B cell (primary cell): Measurements from ENCODE around the gene TCF12. TPM values are rescaled to one million over a fixed set of nuclear protein-coding genes. Genes with fewer than 3 reads are reported as not detected.
"Not testable (repeated sequence)": the region's sequence is repeated elsewhere in the genome, so short reads cannot be mapped to it uniquely, and the experiment has no call there.

Experiments used
- ATAC-seq: fragments of 200-7000 bp; cut with Tn5 transposase; one replicate; pipeline ENCODE4 v1.10.0; 2021; ENCODE audit warnings: low read depth, mild to moderate bottlenecking, moderate number of reproducible peaks, moderate library complexity
- CTCF ChIA-PET: fragments of 350-600 bp; sonication (Branson Sonifier 250); formaldehyde crosslinking; loops from one replicate; lab custom pipeline; 2021; ENCODE audit warnings: antibody characterized with exemption, inconsistent platforms; lab: Charles Lee
- POLR2A ChIA-PET: fragments of 350-600 bp; sonication (Branson Sonifier 250); formaldehyde crosslinking; loops from one replicate; lab custom pipeline; 2021; ENCODE audit warnings: antibody characterized with exemption; lab: Charles Lee
- DNase-seq: peaks from one replicate; pipeline ENCODE4 v3.0.0; 2013
- H2AFZ ChIP-seq: 2 replicates; pipeline ENCODE4 v1.6.1; 2012; ENCODE audit warnings: mild to moderate bottlenecking, low read depth, low read length; ENCODE audit not compliant: insufficient read depth, poor library complexity, severe bottlenecking
- H3K27ac ChIP-seq, 2 donors: 1 replicate in 1 of 2; 2 replicates in 1 of 2; pipeline ENCODE4 v1.5.1; 2012 to 2013; ENCODE audit warnings: low read length in 2 of 2, mild to moderate bottlenecking in 2 of 2, moderate library complexity in 1 of 2
- H3K27me3 ChIP-seq, 4 experiments: fragments of 200-600 bp in 1 of 4; sonication (generic) in 1 of 4; replicated peaks in 1 of 4; 1 replicate in 2 of 4; 2 replicates in 2 of 4; pipeline versions ENCODE4 v1.6.1 to v1.7.0; 2013 to 2016; ENCODE audit warnings: low read length in 3 of 4, mild to moderate bottlenecking in 2 of 4, mixed read lengths in 1 of 4, moderate library complexity in 1 of 4; ENCODE audit not compliant: insufficient read depth in 4 of 4, control insufficient read depth in 3 of 4; ENCODE audit errors: control extremely low read depth in 1 of 4
- H3K36me3 ChIP-seq, 2 experiments: replicated peaks in 1 of 2; 1 replicate in 1 of 2; 2 replicates in 1 of 2; pipeline versions ENCODE4 v1.6.1 to v1.7.1; 2013; ENCODE audit warnings: low read length in 1 of 2; ENCODE audit not compliant: insufficient read depth in 2 of 2, control insufficient read depth in 1 of 2; ENCODE audit errors: control extremely low read depth in 1 of 2, extremely low read depth in 1 of 2
- H3K4me1 ChIP-seq, 2 donors: fragments of 200-600 bp in 1 of 2; sonication (generic) in 1 of 2; 1 replicate in 1 of 2; 2 replicates in 1 of 2; pipeline versions ENCODE4 v1.5.1 to v1.6.1; 2013 to 2017; ENCODE audit warnings: low read length in 2 of 2; ENCODE audit not compliant: control insufficient read depth in 2 of 2, insufficient read depth in 2 of 2
- H3K4me2 ChIP-seq: replicated peaks from 2 replicates; pipeline ENCODE3; 2012; ENCODE audit warnings: mild to moderate bottlenecking, low read depth, low read length; ENCODE audit not compliant: poor library complexity, severe bottlenecking
- H3K4me3 ChIP-seq, 5 experiments: fragments of 200-600 bp in 1 of 5; sonication (generic) in 1 of 5; 1 replicate in 3 of 5; 2 replicates in 2 of 5; pipeline versions ENCODE4 v1.5.1 to v1.7.0; 2011 to 2016; ENCODE audit warnings: low read length in 4 of 5, mild to moderate bottlenecking in 4 of 5, low read depth in 2 of 5, control low read depth in 1 of 5, moderate library complexity in 1 of 5; ENCODE audit not compliant: insufficient read depth in 1 of 5; ENCODE audit errors: control extremely low read depth in 1 of 5, extremely low read depth in 1 of 5
- H3K79me2 ChIP-seq: fragments of 200-600 bp; sonication (generic); one replicate; pipeline ENCODE4 v1.6.0; 2016; ENCODE audit warnings: low read length; ENCODE audit not compliant: control insufficient read depth, insufficient read depth
- H3K9ac ChIP-seq: fragments of 200-600 bp; sonication (generic); 2 replicates; pipeline ENCODE4 v1.6.1; 2017; ENCODE audit warnings: mild to moderate bottlenecking, low read length, moderate library complexity
- H3K9me3 ChIP-seq, 3 donors: one replicate each; pipeline versions ENCODE4 v1.6.1 to v1.7.1; 2013; ENCODE audit warnings: low read length in 2 of 3; ENCODE audit not compliant: control insufficient read depth in 2 of 3, insufficient read depth in 1 of 3; ENCODE audit errors: control extremely low read depth in 1 of 3
- H4K20me1 ChIP-seq: 2 replicates; pipeline ENCODE4 v1.6.0; 2012; ENCODE audit warnings: mild to moderate bottlenecking, low read length; ENCODE audit not compliant: insufficient read depth, control insufficient read depth, poor library complexity, severe bottlenecking
- H3K27ac Mint-ChIP-seq: one replicate; pipeline ENCODE4 v1.8.0; 2021; ENCODE audit warnings: mixed read lengths
- H3K27me3 Mint-ChIP-seq: one replicate; pipeline ENCODE4 v1.8.0; 2021; ENCODE audit warnings: mixed read lengths
- H3K4me1 Mint-ChIP-seq: one replicate; pipeline ENCODE4 v1.8.0; 2021; ENCODE audit warnings: mixed read lengths
- H3K4me3 Mint-ChIP-seq: one replicate; pipeline ENCODE4 v1.8.0; 2021; ENCODE audit warnings: mixed read lengths
- H3K9me3 Mint-ChIP-seq: one replicate; pipeline ENCODE4 v1.8.0; 2022; ENCODE audit warnings: mixed read lengths; ENCODE audit not compliant: insufficient read depth
- EZH2 ChIP-seq: IDR thresholded peaks from 2 replicates; pipeline ENCODE4 v1.6.1; 2012; ENCODE audit warnings: borderline replicate concordance, low read depth, mild to moderate bottlenecking, moderate library complexity, low read length; ENCODE audit not compliant: insufficient read depth, poor library complexity, severe bottlenecking
- WGBS: methylation state at CpG from one replicate; pipeline ENCODE4 v1.1.5; 2013; ENCODE audit warnings: missing lambda C conversion rate; ENCODE audit not compliant: insufficient coverage; 5-methylcytosine and 5-hydroxymethylcytosine counted together
- intact Hi-C: fragments of 100-400 bp; cut with micrococcal nuclease; formaldehyde crosslinking; loops from one replicate; pipeline ENCODE4 v1.10.0; 2022
- polyA plus RNA-seq: library from polyadenylated mRNA; depleted of rRNA; stranded (reverse); fragments of >200 nt; gene quantifications from 2 replicates; pipeline ENCODE4 v1.2.3, GENCODE V29; 2012
- total RNA-seq, 2 donors: library from RNA; stranded (reverse); fragments of 120-200 nt in 1 of 2; gene quantifications; 1 replicate in 1 of 2; 2 replicates in 1 of 2; pipeline versions ENCODE4 v1.2.3 to v1.2.4, GENCODE V29; 2013 to 2022
- TF ChIP-seq, protein P1 (sequence below): fragments of 200-600 bp; IDR thresholded peaks from one replicate; pipeline ENCODE4 v1.8.0; 2022; ENCODE audit warnings: antibody characterized with exemption, mild to moderate bottlenecking

The TCF12 gene
- total and polyA plus RNA-seq, 2 donors (not counting 1 experiment from before 2014, with no cell fraction given) = 27.1 to 131 TPM

DNA sequence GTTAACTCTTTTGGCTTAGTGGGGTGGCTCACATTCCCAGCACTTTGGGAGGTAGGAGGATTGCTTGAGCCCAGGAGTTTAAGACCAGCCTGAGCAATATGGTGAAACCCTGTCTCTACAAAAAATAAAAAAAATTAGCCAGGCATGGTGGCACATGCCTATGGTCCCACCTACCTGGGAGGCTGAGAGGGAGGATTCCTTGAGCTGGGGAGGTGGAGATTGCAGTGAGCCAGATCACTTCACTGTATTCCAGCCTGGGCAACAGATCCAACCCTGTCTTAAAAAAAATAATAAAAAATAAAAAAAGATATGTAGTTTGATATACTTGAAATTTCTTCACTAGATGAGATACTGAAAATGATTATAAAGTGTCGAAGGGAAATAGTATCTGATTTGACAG lies 178.8 kb downstream of the TCF12 start:
- ChIA-PET CTCF (no interaction called here), POLR2A (no interaction called here)
- Histone ChIP-seq H3K9ac (no peak overlapping the region), H3K4me1 (peaks cover 12 to 15% of the 10 kb centered on the region in 2 donors), H3K36me3 (peaks cover 2 to 4% of the 10 kb centered on the region in 2 experiments), H3K27me3 (no peaks in the 10 kb centered on the region), H3K4me2 (no peak overlapping the region), H2AFZ (no peak overlapping the region), H3K9me3 (peaks cover 0 to 4% (median 0%) of the 10 kb centered on the region in 3 donors), H3K79me2 (peaks cover 16% of the 10 kb centered on the region), H3K4me3 (no peak overlapping the region), H3K27ac (no peak overlapping the region), H4K20me1 (peaks cover 10% of the 10 kb centered on the region)
- DNase-seq (no peak), ATAC-seq (no peak)
- Mint-ChIP-seq H3K27ac (no peak overlapping the region), H3K4me1 (peaks cover 44% of the 10 kb centered on the region), H3K27me3 (no peaks in the 10 kb centered on the region), H3K4me3 (no peak overlapping the region), H3K9me3 (no peaks in the 10 kb centered on the region)
- intact Hi-C loops = no loop called here
- TF ChIP-seq, protein P1, sequence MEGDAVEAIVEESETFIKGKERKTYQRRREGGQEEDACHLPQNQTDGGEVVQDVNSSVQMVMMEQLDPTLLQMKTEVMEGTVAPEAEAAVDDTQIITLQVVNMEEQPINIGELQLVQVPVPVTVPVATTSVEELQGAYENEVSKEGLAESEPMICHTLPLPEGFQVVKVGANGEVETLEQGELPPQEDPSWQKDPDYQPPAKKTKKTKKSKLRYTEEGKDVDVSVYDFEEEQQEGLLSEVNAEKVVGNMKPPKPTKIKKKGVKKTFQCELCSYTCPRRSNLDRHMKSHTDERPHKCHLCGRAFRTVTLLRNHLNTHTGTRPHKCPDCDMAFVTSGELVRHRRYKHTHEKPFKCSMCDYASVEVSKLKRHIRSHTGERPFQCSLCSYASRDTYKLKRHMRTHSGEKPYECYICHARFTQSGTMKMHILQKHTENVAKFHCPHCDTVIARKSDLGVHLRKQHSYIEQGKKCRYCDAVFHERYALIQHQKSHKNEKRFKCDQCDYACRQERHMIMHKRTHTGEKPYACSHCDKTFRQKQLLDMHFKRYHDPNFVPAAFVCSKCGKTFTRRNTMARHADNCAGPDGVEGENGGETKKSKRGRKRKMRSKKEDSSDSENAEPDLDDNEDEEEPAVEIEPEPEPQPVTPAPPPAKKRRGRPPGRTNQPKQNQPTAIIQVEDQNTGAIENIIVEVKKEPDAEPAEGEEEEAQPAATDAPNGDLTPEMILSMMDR = no peak
- TF ChIP-seq EZH2 = no peak
- WGBS = no CpG with 5 or more reads among the region's 1 CpG

DNA sequence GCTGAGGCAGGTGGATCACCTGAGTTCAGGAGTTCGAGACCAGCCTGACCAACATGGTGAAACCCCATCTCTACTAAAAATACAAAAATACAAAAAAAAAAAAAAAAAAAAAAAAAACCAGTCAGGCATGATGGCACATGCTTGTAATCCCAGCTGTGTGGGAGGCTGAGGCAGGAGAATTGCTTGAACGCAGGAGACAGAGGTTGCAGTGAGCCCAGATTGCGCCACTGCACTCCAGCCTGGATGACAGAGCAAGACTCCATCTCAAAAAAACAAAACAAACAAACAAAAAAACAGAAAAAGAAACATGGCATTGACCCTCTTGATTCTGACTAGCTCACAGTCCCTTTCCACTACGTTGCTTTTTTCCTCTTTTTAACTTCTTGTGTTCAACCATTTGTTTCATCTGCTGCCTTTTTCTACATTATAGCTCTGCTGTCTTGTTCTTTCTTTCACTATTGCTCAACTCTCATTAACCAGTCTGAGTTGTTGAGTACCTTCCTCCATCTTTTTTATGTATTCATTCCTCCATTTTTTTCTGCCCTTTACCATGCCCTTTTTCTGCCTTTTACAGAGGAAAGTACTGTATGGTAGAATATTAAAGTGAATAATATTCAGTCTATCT lies 179.6 kb downstream of the TCF12 start:
- not testable (repeated sequence) for ATAC-seq, H3K4me3 Mint-ChIP-seq, H4K20me1 ChIP-seq

More for the DNA sequence above, 179.6 kb downstream of the TCF12 start:
- Histone ChIP-seq H3K27ac (peak overlapping the region in 1 of 2 donors; percentile 14), H3K4me2 (peak overlapping the region; percentile 13), H3K79me2 (peaks cover 16% of the 10 kb centered on the region), H3K4me1 (peaks cover 18 to 21% of the 10 kb centered on the region in 2 donors)
- Mint-ChIP-seq H3K27ac (peak overlapping the region; percentile 69), H3K4me1 (peaks cover 51% of the 10 kb centered on the region)
- CTCF ChIA-PET = interaction anchor here (1.1 kb wide), 1 partner anchor 22 kb away, joined by 3 read pairs; no protein-coding TSS in a partner anchor
- 10% methylated on average over 2 of the region's 4 CpGs for WGBS
- POLR2A ChIA-PET, H3K9ac ChIP-seq, H3K4me3 ChIP-seq, DNase-seq, H3K27me3 ChIP-seq, H2AFZ ChIP-seq, intact Hi-C loops, H3K27me3 Mint-ChIP-seq, H3K9me3 ChIP-seq, H3K36me3 ChIP-seq, H3K9me3 Mint-ChIP-seq: not testable (repeated sequence)
